ENCODE measurements around the gene MSH5. TPM values are rescaled to one million over a fixed set of nuclear protein-coding genes. Genes with fewer than 3 reads are reported as not detected.

Gene MSH5
- total and polyA plus RNA-seq, 2 of the 13 experiments (the other 11 are each of a cell fraction or from before 2014, with no cell fraction given) = 10.2 to 38.7 TPM

DNA sequence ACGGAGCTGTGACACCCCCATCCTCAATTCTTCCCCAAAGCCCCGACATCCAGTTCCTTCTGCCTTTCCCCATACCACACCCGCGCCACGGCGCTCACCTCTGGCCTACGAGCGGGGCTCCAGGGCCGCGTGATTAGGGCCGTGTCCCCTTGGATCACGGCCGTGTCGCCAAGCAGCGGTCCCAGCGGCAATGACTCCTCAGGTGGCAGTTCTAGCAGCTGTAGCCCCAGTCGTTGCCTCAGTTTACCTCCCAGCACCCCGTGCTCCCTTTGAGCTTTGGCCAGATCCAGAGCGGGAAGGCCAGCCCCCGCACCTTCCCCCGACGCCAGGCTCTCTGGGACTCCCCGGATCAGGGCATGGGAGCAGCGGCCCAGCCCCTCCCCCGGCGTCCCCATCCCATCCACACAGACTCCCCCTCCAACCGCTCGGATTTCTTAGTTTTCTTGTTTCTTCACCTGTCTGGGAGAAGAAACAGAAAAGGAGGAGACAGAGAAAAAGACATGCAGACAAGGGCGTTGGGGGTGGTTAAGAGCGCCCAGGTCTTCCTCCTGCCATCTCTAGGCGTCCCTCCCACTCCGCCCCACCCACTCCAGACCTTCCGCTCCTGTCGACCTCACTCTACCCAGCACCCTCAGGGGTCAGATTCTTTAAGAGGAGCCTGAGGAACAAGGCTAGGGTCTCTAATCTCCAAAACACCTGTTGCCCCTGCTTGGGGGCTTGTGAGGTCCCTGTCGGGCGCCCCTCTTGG is 10.9 kb upstream of the MSH5 start, which contains the start of gene DDAH2 (continued):
- TF ChIP-seq ZNF841 (CRISPR knock-in tag; IDR thresholded peaks at IDR 0.05; ENCODE audit: borderline replicate concordance) (no peak), ZNF768 (CRISPR knock-in tag; IDR thresholded peaks at IDR 0.05) (peak; percentile 63; the same call in 1 of the 2 replicates), ZZZ3 (CRISPR knock-in tag; IDR thresholded peaks at IDR 0.05; ENCODE audit: borderline replicate concordance) (0 out of 2 replicates have a peak, but pooled peaks have one; percentile 20), ZNF431 (CRISPR knock-in tag; IDR thresholded peaks at IDR 0.05; ENCODE audit: borderline replicate concordance, low read depth) (no peak), DNMT1 (CRISPR knock-in tag; IDR thresholded peaks at IDR 0.05) (no peak; the same call in 1 of the 2 replicates), PHF8 (CRISPR knock-in tag; IDR thresholded peaks at IDR 0.05) (no peak), CCDC6 (CRISPR knock-in tag; IDR thresholded peaks at IDR 0.05) (no peak)
- TF ChIP-seq, protein P1, sequence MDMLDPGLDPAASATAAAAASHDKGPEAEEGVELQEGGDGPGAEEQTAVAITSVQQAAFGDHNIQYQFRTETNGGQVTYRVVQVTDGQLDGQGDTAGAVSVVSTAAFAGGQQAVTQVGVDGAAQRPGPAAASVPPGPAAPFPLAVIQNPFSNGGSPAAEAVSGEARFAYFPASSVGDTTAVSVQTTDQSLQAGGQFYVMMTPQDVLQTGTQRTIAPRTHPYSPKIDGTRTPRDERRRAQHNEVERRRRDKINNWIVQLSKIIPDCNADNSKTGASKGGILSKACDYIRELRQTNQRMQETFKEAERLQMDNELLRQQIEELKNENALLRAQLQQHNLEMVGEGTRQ (IDR thresholded peaks at IDR 0.05; ENCODE audit: low read depth, low read length) = no peak
- TF ChIP-seq, protein P1 (CRISPR knock-in tag; IDR thresholded peaks at IDR 0.05; ENCODE audit: borderline replicate concordance) = no peak

DNA sequence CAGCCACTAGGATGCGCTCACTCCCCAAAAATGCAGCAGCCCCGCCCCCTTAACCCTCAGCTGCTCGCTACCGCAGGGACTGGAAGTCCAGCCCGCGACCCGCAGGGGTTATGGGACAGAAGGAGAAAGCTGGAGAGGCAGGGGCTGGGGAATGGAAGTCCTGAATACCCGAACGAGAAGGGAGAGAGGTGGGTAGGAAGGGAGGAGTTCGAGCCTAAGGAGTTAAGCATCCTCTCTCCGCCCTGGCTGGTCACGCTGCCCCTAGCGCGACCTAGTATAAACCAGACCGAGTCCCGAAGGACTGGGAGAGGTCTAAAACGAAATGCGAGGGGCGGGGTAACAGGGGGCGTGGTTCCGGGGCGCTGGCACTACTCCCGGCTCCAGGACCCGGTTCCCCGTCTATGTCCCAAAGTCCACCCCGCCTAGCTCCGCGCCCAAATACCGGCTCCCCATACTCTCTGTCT is 10.3 kb upstream of the MSH5 start:
- peak; percentile 77 for ATAC-seq
- H3K4me2 ChIP-seq (ENCODE audit: low read depth, low read length) = peak overlapping the region; percentile 86
- peak; percentile 86 for DNase-seq (ENCODE audit: low spot score)
- H3K79me2 ChIP-seq (ENCODE audit: insufficient read depth, low read length) = peaks cover 16% of the 10 kb centered on the region
- peak overlapping the region; percentile 72 for H3K27ac ChIP-seq (ENCODE audit: extremely low read length, insufficient read depth, low read length)
- in situ Hi-C loops (cut with HindIII; ENCODE audit: extremely low pct_ligation_motif_present, low pct_unique_long_range_greater_than_20kb) = no loop called here
- H3K27me3 ChIP-seq (ENCODE audit: control insufficient read depth in 1 of 2, insufficient read depth in 2 of 2, low read length in 2 of 2) = no peaks in the 10 kb centered on the region
- intact Hi-C loops (cut with micrococcal nuclease; ENCODE audit: unreplicated experiment) = loop anchor here (1.0 kb wide), 2 partner anchors 8 to 40 kb away; no protein-coding TSS in a partner anchor
- CTCF ChIA-PET (ENCODE audit: low intra/inter-chr PET ratio, low total read pairs) = interaction anchor here (0.8 to 4.2 kb wide), 6 partner anchors 9 to 100 kb away, joined by 4 to 74 read pairs (median 4); partner anchors contain the start of gene MSH5
- peaks cover 24 to 39% of the 10 kb centered on the region in 2 experiments for H3K36me3 ChIP-seq (replicated peaks in 1 of 2; ENCODE audit: control insufficient read depth in 1 of 2, insufficient read depth in 2 of 2, low read length in 2 of 2)
- H2AFZ ChIP-seq (ENCODE audit: low read length) = no peak overlapping the region
- BruUV-seq (replicated peaks) = no TSS peak
- FAIRE-seq = peak; percentile 72
- peaks cover 27% of the 10 kb centered on the region; the same call in 1 of the 2 replicates for H4K20me1 ChIP-seq (ENCODE audit: insufficient read depth, low read length)
- peaks cover 56% of the 10 kb centered on the region for H3K4me1 ChIP-seq (ENCODE audit: insufficient read depth, low read length)
- POLR2A ChIA-PET = interaction anchor here (0.7 to 11.3 kb wide), 30 partner anchors 9 to 222 kb away, joined by 3 to 279 read pairs (median 5); partner anchors contain the start of genes ABHD16A, BAG6, C6orf47 and CLIC1
- peak overlapping the region; percentile 60 to 79 (median 72) for H3K4me3 ChIP-seq (replicated peaks in 1 of 3; ENCODE audit: insufficient read depth in 1 of 3, low read depth in 2 of 3, low read length in 3 of 3)
- peak overlapping the region; percentile 65 for H3K9ac ChIP-seq (ENCODE audit: insufficient read depth, low read depth, low read length)
- H3K9me3 ChIP-seq (ENCODE audit: low read length) = no peaks in the 10 kb centered on the region
- WGBS (ENCODE audit: low lambda C conversion rate) = 2% methylated on average over 28 of the region's 29 CpGs
- TF ChIP-seq, protein P1 (IDR thresholded peaks at IDR 0.05; ENCODE audit: low read depth, low read length) = no peak
- TF ChIP-seq, protein P1 (CRISPR knock-in tag; IDR thresholded peaks at IDR 0.05; ENCODE audit: borderline replicate concordance) = no peak
- TF ChIP-seq FOXC1 (CRISPR knock-in tag; IDR thresholded peaks at IDR 0.05; ENCODE audit: borderline replicate concordance) (peak; percentile 61; the same call in 1 of the 2 replicates), ARNT2 (CRISPR knock-in tag; IDR thresholded peaks at IDR 0.05; ENCODE audit: low read depth) (no peak)
- TF ChIP-seq, protein P2, sequence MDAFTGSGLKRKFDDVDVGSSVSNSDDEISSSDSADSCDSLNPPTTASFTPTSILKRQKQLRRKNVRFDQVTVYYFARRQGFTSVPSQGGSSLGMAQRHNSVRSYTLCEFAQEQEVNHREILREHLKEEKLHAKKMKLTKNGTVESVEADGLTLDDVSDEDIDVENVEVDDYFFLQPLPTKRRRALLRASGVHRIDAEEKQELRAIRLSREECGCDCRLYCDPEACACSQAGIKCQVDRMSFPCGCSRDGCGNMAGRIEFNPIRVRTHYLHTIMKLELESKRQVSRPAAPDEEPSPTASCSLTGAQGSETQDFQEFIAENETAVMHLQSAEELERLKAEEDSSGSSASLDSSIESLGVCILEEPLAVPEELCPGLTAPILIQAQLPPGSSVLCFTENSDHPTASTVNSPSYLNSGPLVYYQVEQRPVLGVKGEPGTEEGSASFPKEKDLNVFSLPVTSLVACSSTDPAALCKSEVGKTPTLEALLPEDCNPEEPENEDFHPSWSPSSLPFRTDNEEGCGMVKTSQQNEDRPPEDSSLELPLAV (CRISPR knock-in tag; conservative IDR thresholded peaks at IDR 0.05; ENCODE audit: low read depth) = no peak

Measured in HepG2 (cell line).